Activated CD8-positive, alpha-beta memory T cell treated with anti-CD3 and anti-CD28 coated beads for 36 hours (primary cell): ENCODE measurements around the gene SUPT20H. TPM values are rescaled to one million over a fixed set of nuclear protein-coding genes. Genes with fewer than 3 reads are reported as not detected.

Source experiments
- CTCF ChIA-PET: fragments of 350-600 bp; sonication (Branson Sonifier 250); formaldehyde crosslinking; loops from one replicate; lab custom pipeline; 2021; ENCODE audit warnings: antibody characterized with exemption; lab: Charles Lee
- POLR2A ChIA-PET: fragments of 350-600 bp; sonication (Branson Sonifier 250); formaldehyde crosslinking; loops from one replicate; lab custom pipeline; 2021; ENCODE audit warnings: antibody characterized with exemption; lab: Charles Lee
- total RNA-seq, 2 experiments: library from RNA; stranded (reverse); gene quantifications; one replicate each; pipeline ENCODE4 v1.2.3, GENCODE V29; 2021

SUPT20H gene
- total RNA-seq, 2 experiments from 2014 or later = 49.1 to 49.8 TPM

DNA sequence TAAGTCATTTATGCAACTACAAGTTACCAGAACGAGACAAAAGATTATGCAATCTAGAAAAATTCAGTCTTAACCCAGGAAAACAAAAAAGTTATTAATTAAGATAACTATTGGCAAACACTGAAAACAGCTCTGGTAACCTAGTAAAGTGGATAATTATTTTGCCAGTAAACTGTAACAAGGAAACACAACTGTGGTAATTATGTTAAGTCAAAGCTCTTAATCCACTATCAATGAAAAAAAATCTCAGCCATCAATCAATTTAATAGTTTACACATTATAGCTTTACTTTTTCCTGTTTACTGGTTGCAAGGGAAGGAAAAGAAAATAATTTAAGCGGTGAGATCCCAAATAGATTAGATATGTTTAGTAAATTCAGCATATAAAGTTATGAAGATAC lies 47.7 kb downstream of the SUPT20H start:
- ChIA-PET CTCF (interaction anchor here (1.8 kb wide), 1 partner anchor 12 kb away, joined by 5 read pairs; the partner anchor contains the start of genes ALG5 and EXOSC8), POLR2A (interaction anchor here (0.9 kb wide), 1 partner anchor 11 kb away, joined by 4 read pairs; the partner anchor contains the start of gene EXOSC8)

DNA sequence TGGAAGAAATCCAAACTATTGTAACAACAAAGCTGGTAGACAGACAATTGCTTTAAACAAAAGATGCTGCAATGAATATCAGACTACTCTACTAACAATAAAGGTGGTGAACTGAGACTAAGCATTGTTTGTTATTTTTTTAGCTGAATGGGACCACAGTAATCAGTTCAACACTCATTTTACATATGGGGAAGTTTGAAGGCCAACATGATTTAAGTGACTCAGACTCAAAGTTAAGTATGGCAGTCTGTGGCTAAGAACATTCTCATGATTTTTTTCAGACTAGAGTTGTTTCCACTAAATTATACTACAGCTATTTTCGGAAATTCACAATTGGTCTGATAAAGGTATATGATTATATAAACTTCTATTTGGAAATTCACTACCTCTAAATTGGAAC lies 48.5 kb downstream of the SUPT20H start:
- POLR2A ChIA-PET = interaction anchor here (1.0 kb wide), 1 partner anchor 10 kb away, joined by 5 read pairs; the partner anchor contains the start of gene EXOSC8
- CTCF ChIA-PET = interaction anchor here (1.8 kb wide), 1 partner anchor 11 kb away, joined by 5 read pairs; the partner anchor contains the start of genes ALG5 and EXOSC8

DNA sequence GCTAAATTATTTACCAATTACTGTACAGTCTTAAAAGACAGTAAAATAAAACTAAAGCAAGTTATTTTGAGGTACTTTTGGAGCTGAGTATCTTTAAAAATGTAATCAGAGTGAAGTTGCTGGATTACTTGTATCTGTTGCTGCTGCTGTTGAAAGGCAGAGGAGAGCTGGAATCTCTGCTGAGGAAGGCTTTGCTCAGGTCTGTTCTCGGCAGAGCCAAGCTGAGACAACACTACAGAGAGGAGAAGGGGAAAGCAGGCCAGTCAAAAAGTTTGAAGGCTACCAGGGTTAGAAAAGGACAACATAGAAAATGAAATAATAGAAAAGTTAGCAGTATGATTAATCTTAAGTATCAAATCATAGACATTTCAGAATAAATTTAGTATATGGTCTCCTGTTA lies 49.1 kb downstream of the SUPT20H start:
- CTCF ChIA-PET = no interaction called here
- POLR2A ChIA-PET = interaction anchor here (1.0 kb wide), 1 partner anchor 10 kb away, joined by 5 read pairs; the partner anchor contains the start of gene EXOSC8

DNA sequence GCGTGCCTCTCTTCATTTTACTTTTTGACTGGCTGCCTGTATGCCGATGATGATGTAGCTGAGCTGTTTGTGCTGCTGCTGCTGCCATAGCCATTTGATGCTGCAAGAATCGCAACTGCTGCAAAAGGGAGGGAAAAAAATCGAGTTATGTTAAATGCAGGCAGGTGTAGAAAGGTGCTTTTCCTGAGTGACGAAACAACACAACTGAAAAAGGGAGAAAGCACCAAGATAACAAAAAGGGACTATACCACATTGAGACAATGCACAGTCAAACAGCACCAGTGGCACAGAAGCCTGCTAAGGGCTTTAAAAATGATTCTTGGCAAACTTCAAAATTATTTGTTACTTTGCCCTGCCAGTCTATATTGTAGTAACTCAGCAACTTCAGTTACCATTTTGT lies 49.8 kb downstream of the SUPT20H start:
- ChIA-PET POLR2A (no interaction called here), CTCF (no interaction called here)

DNA sequence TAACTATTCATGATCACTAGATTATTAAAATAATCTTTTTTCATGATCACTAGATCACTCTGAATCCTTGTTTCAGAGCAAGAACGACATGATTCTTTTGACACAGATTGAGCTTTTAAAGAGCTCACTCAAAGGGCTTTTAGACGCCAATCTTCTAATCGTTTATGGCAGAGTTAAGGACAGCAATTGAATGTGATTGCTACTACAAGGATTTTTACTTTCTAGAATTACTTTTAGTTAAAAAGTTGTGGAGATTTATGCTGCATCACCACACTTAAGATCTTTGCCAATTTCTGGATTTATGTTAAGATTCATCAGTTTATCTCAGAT lies 57.6 kb downstream of the SUPT20H start:
- ChIA-PET POLR2A (interaction anchor here (0.6 kb wide), 1 partner anchor 35 kb away, joined by 4 read pairs; no protein-coding TSS in a partner anchor), CTCF (interaction anchor here (0.6 to 1.4 kb wide), 3 partner anchors 28 to 167 kb away, joined by 3 read pairs; no protein-coding TSS in a partner anchor)

DNA sequence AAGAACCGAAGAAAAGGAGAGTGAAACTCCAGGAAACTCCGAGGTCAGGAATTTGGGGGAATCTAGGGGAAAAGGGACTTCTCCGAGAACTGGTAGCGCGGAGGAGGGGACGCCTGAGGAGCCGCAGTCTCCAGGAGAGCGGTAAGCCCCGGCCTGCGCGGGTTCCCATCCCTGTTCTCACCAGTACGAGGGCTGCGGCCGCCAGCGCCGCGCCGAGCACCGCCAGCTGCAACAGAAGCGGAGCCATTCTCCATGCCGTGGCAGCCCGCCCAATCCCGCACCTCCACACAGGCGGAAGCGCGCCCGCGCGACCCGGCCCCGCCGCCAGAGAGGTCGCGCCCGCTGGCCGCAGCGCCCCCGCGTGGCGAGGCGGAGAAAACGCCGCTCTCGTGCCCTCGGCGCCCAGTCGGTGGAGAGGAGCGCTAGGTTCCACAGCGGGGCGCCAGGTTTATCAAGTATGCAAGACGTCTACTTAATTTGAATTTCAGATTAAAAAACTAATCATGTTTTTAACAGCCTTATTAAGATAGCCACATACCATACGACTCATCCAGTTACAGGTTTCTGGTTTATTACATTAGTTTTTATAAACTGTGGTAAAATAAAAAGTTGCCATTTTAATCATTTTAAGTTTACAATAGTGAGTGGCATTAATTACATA lies 60.3 kb downstream of the SUPT20H start, which contains the start of gene ALG5:
ALG5 (minus strand) TSS at position 287 of the 661 bp plus-strand sequence; CDS start at position 247, 40 bp downstream.
- POLR2A ChIA-PET = interaction anchor here (0.7 kb wide), 3 partner anchors 35 to 53 kb away, joined by 3 to 5 read pairs (median 4); no protein-coding TSS in a partner anchor
- CTCF ChIA-PET = interaction anchor here (0.9 to 2.1 kb wide), 4 partner anchors 8 to 48 kb away, joined by 3 to 5 read pairs (median 3); no protein-coding TSS in a partner anchor

DNA sequence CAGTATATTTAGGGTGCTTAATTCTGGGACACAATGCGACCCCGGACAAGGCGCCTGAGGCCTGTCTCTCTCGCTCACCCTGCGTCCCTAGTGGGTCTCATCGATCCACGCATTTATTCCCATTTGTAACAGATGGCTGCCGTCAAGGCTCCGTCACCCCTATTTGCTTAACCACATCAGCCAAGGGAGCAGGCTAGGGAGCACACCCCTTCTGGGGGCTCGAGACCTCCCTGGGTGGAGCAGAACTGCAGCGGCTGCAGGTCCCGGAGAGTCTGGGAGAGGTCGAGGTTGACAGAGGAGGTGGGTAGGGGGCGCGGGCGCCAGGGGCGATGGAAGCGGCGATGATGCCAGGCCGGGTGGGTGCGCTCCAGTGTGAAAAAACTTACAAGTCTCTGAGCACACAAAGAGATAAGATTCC lies 60.9 kb downstream of the SUPT20H start:
- ChIA-PET POLR2A (no interaction called here), CTCF (no interaction called here)

DNA sequence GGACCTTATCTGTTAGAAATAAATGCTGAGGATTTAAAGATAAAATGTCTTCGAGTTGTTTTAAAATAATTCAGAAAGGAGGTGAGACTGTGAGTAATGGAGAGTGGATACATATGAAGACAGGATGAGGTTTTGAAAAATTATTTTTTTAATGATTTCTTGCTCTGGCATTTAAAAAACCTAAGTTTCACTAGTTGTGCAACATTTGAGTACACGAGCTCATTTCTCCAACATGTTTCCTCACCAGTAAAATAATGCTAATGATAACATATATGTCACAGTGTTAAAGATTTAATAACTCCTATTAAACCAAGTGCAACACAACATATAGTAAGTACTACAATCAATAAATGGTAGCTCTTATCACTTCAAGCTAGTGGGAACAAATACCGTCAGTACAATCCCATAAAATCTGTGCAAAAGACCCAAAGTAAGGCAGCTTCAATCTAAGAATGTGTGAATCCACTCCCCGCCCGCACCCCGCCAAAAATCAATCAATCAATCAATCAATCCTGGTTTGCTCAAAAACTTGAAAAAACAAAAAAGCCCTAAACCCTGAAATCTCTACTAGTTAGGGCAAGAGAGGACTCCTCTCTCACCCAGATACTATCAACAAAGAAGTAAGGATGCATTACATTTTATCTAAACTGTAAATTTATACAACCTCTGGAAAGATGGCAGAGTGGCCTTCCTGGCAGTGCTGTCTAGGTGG lies 61.6 kb downstream of the SUPT20H start:
- CTCF ChIA-PET = no interaction called here
- POLR2A ChIA-PET = no interaction called here

DNA sequence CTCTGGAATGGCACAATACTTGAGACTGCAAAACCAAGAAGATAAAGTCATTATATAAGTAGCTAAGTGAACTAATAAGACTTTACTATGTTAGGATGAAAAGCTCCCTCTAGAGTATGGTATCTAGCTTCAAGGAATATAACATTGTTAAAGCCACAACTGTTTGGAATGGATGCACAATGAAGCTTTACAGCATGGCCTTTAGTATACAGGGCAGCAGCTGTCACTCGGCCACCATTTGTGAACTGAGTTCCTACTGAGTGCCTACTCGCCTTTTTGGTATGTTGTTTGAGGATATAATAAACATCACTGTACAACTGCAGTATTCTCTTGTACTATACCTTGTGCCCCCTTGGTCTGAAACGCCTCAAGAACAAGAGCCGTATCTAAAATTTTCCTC lies 67.1 kb downstream of the SUPT20H start:
- CTCF ChIA-PET = no interaction called here
- POLR2A ChIA-PET = interaction anchor here (0.6 kb wide), 1 partner anchor 13 kb away, joined by 5 read pairs; no protein-coding TSS in a partner anchor

DNA sequence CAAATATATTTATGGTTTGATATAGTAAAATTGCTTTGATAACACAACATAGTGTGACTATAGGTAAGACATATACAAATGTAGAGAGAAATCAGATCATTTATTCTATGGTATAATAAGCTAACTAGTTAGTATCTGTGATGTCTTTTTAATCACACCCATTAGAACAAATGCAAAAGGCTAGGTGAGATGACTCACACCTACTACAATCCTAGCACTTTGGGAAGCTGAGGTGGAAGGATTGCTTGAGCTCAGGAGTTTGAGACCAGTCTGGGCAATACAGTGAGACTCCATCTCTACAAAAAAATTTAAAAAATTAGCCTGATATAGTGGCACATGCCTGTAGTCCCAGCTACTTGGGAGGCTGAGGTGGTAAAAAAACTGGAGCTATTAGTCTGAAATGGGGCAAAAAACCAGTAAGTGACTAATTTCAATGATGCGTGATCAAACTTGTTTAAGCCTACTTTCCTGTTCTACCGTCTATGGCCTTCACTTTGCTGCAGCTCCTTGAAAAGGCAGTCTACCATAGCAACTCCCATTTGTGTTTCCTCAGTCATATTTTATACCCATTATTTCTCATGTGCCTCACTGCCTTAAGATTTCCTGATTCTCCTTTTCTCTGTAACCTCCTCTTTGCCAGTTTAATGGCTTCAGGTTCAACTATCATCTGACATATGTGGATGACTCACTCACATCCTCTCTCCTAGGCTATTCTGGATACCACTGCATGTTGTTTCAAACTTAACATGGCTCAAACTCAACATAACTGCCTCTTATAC lies 72.8 kb downstream of the SUPT20H start:
- ChIA-PET CTCF (interaction anchor here (1.1 kb wide), 1 partner anchor 33 kb away, joined by 3 read pairs; no protein-coding TSS in a partner anchor), POLR2A (no interaction called here)

DNA sequence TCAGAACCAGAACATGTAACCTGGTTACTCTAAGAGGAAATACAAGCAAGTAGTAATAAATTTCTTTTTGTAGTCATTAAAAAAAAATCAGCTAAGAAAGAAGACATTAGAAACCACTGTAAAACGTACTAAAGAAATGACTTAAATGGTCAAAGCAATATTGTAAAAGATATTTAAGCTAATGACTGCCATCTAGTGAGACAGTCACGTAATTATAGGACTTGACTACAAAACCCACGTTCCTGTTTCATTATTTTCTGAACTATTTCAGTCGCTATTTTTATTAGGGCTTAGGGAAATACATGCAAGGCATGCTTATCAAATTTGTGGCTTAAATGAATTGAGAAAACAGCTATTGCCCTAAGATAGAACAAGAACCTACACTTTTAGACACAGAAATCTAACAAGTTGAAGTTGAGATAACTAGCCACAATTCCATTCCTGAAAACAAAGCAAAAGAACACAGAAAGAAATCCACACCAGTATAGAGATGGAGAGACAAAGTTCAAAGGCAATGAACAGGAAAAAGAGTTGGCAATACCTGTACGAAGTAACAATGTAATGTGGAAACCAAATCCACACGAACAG lies 78.2 kb downstream of the SUPT20H start:
- CTCF ChIA-PET = no interaction called here
- POLR2A ChIA-PET = no interaction called here

DNA sequence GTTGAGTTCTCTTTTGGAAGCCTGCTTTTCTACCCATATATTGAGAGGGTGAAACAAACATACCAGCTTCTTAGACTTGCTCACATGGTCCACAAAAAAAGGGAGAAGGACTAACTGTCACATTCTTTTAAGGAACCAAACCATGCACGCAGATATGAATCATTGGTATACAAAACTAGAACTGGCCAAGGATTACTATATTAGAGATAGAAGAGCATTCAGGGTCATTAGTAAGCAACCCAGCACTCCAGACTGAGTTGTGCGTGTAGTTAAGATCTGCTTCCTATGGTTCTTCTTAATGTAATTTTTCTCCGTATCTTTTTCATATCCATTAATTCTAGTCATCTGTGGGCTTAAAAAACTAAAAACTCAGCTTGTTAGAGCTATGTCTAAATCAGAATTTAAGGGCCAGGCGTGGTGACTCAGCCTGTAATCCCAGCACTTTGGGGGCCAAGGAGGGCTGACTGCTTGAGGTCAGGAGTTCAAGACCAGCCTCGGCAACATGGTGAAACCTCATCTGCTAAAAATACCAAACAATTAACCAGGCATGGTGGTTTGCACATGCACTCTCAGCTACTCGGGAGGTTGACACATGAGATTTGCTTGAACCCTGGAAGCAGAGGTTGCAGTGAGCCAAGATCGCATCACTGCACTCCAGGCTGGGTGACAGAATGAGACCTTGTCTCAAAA lies 80.0 kb downstream of the SUPT20H start:
- ChIA-PET POLR2A (interaction anchor here (0.7 kb wide), 1 partner anchor 13 kb away, joined by 5 read pairs; no protein-coding TSS in a partner anchor), CTCF (interaction anchor here (1.1 kb wide), 1 partner anchor 37 kb away, joined by 3 read pairs; no protein-coding TSS in a partner anchor)

DNA sequence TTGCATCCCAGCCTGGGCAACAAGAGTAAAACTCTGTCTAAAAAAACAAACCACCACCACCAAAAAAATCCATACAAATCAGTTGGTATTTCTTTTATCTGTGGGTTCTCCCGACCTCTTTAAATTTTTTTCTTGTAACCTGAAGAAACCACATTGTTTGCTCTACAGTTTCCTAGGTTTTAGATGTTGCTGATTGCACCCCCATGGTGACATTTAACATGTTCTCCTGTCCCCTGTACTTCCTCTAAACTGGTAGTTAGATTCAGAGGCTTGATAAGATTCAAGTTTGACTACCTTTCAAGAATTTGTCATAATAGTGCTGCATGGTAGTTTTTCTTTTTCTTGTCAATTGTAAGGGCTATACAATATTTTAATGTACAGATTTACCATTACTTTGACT lies 84.3 kb downstream of the SUPT20H start:
- CTCF ChIA-PET = no interaction called here
- POLR2A ChIA-PET = no interaction called here

DNA sequence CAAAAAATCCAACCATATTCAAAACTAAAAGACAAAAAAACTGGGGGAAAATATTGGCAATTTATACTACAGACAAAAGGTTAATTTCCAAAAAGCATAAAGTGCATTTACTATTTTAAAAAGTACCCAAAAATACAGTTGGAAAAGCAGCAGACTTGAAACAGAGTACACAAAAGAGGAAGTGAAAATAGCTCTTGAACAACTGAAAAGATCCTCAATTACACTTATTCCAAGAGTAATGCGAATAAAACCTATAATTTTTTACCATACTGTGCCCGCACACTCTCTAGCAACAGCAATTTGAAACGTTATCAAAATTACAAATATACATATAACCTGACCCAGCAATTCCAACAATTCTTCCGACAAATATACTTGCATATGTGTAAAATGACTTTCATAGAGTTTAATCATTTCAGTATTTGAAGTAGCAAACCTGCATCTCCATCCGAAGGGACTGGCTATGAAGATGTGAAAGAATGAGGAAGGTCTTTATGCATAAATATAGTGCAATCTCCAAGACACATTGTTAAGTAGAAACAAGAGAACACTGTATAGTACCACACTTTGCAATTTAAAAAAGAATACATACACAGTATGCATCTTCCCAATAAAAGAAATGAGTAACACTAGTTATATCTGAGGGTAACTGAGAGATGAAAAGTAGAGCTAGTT lies 85.7 kb downstream of the SUPT20H start:
- ChIA-PET POLR2A (no interaction called here), CTCF (no interaction called here)

DNA sequence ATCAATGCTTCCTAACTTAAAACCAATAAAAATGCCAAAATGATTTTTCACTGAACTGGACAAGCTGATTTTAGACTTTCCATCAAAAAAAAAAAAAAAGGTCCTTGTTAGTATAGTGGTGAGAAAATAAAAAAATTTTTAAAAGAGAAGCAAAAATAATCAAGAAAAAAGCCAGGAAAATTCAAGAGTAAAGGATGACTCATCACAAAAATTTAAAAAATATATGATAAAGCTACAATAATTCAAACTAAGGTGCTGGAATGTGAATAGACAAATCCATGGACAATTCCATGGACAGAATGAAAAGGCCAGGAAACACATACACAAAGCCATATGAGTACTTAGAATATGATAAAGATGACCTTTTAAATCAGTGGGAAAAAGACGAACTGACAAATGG lies 86.5 kb downstream of the SUPT20H start:
- CTCF ChIA-PET = interaction anchor here (0.6 kb wide), 1 partner anchor 553 kb away, joined by 3 read pairs; no protein-coding TSS in a partner anchor
- POLR2A ChIA-PET = interaction anchor here (0.6 kb wide), 1 partner anchor 237 kb away, joined by 5 read pairs; no protein-coding TSS in a partner anchor

DNA sequence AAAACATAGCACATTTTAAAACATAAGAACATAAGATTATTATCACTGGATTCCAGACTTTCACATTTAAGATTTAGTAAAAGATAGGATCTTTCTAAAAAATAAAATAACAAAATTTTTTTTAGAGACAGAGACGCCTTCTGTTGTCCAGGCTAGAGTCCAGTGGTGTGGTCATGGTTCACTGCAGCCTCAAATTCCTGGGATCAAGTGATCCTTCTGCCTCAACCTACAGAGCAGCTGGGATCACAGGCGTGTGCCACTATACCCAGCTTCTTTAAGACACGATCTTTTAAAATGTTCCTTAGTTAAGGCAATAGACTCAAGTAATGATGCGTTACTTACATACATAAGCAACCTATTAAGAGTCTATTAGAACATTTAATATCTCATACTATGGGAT lies 93.1 kb downstream of the SUPT20H start:
- ChIA-PET POLR2A (no interaction called here), CTCF (no interaction called here)

DNA sequence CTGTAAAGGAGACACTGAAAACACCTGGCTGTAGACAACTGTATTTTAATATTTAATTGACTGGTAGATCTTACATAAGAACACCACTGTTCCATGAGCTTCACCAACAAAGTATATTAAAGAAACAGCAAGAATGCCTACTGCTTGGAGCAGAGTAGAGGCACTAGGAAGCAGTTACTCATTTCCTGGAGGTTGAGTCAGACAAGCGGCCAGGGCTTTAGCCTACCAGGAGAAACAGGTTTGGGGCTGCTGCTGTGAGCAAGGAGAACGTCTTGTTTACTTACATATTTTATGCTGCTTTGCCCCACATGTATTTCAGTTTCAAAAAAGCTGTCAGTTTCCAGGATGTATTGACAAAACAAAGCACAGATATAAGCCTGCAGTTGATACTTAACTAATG lies 93.7 kb downstream of the SUPT20H start:
- CTCF ChIA-PET = no interaction called here
- POLR2A ChIA-PET = no interaction called here
